C4-2B (cell line): ENCODE results near the gene HGS.

Experiments
- CTCF ChIP-seq: fragments of 450-650 bp; conservative IDR thresholded peaks from 2 replicates; pipeline ENCODE4 v1.5.1; 2017; ENCODE audit warnings: mild to moderate bottlenecking
- ZFX ChIP-seq: fragments of 450-650 bp; IDR thresholded peaks from 2 replicates; pipeline ENCODE4 v1.6.1; 2017

- TF ChIP-seq CTCF (no peak), ZFX (no peak)
Measured at GRCh38 chr17:81635431-81635830, 48.4 kb upstream of the HGS start.
